Sciatic nerve (tissue), 2 donors: ENCODE data around the gene CD6. TPM values are rescaled to one million over a fixed set of nuclear protein-coding genes. Genes with fewer than 3 reads are reported as not detected.

ENCODE experiments used
- ATAC-seq: fragments of 200-7000 bp; cut with Tn5 transposase; one replicate; pipeline ENCODE4 v1.9.1; 2020; ENCODE audit warnings: mild to moderate bottlenecking, moderate library complexity
- DNase-seq: peaks from one replicate; pipeline ENCODE4 v3.0.0-alpha.2; 2020; ENCODE audit warnings: low spot score
- intact Hi-C: fragments of 100-400 bp; cut with DNase I; formaldehyde crosslinking; loops from one replicate; pipeline ENCODE4 v1.14.2; 2022
- total RNA-seq: library from RNA; stranded (reverse); fragmentation: NEBNext Ultra II Directional; extraction: Animal tissue kit (Norgen Biotek cat#: 25700); gene quantifications from one replicate; pipeline ENCODE4 v1.2.1, GENCODE V29; 2021
- donor health status: DM: no; HTN: no; CAD: no.
- donor health status: DM: no; HTN: no; CAD: no.

CD6 gene
- total RNA-seq, 1 donor from 2014 or later, result 2.5 TPM

GRCh38 chr11:60934790-60935605 lies 36.5 kb upstream of the CD6 start:
- no peak for DNase-seq
- no peak for ATAC-seq
- intact Hi-C loops, result no loop called here

GRCh38 chr11:60935676-60936442 lies 35.6 kb upstream of the CD6 start:
- intact Hi-C loops, result no loop called here
- ATAC-seq, result peak; percentile 13
- peak; percentile 42 for DNase-seq

GRCh38 chr11:60936467-60937143 lies 34.9 kb upstream of the CD6 start:
- DNase-seq, result peak; percentile 59

GRCh38 chr11:60937144-60937527 lies 34.3 kb upstream of the CD6 start:
- peak; percentile 35 for ATAC-seq
- DNase-seq, result no peak
- intact Hi-C loops, result no loop called here

More at GRCh38 chr11:60936467-60937143, 34.9 kb upstream of the CD6 start:
- intact Hi-C loops, result no loop called here
- peak; percentile 21 for ATAC-seq

GRCh38 chr11:60937811-60938210 lies 33.7 kb upstream of the CD6 start:
- DNase-seq (no peak), ATAC-seq (no peak)
- intact Hi-C loops, result no loop called here

- ATAC-seq (no peak), DNase-seq (peak; percentile 38)
- intact Hi-C loops, result no loop called here
Observed at GRCh38 chr11:60938500-60938899, 33.0 kb upstream of the CD6 start.

GRCh38 chr11:60939301-60939700 lies 32.2 kb upstream of the CD6 start:
- intact Hi-C loops, result no loop called here
- DNase-seq, result peak; percentile 42
- ATAC-seq, result no peak

GRCh38 chr11:60939855-60940254 lies 31.6 kb upstream of the CD6 start:
- no peak for ATAC-seq
- intact Hi-C loops, result no loop called here
- DNase-seq, result no peak

- no peak for DNase-seq
- intact Hi-C loops, result no loop called here
- ATAC-seq, result no peak
Observed at GRCh38 chr11:60941371-60942119, 29.9 kb upstream of the CD6 start.

GRCh38 chr11:60942219-60942618 lies 29.3 kb upstream of the CD6 start:
- intact Hi-C loops, result no loop called here
- DNase-seq (no peak), ATAC-seq (no peak)

- DNase-seq, result peak; percentile 45
- intact Hi-C loops, result no loop called here
Observed at GRCh38 chr11:60942970-60943565, 28.4 kb upstream of the CD6 start.

GRCh38 chr11:60944490-60945294 lies 26.8 kb upstream of the CD6 start:
- DNase-seq (no peak), ATAC-seq (no peak)
- intact Hi-C loops, result no loop called here

More at GRCh38 chr11:60942970-60943565, 28.4 kb upstream of the CD6 start:
- no peak for ATAC-seq

- DNase-seq (no peak), ATAC-seq (no peak)
- intact Hi-C loops, result no loop called here
Observed at GRCh38 chr11:60945295-60945667, 26.2 kb upstream of the CD6 start.

- ATAC-seq, result no peak
- DNase-seq, result peak; percentile 40
- intact Hi-C loops, result no loop called here
Observed at GRCh38 chr11:60946601-60947264, 24.7 kb upstream of the CD6 start.

- intact Hi-C loops, result no loop called here
- DNase-seq (peak; percentile 53), ATAC-seq (no peak)
Observed at GRCh38 chr11:60947700-60948099, 23.8 kb upstream of the CD6 start.

GRCh38 chr11:60948250-60948649 lies 23.2 kb upstream of the CD6 start:
- intact Hi-C loops, result no loop called here
- no peak for ATAC-seq
- DNase-seq, result no peak

- no peak for ATAC-seq
- peak; percentile 58 for DNase-seq
- intact Hi-C loops, result no loop called here
Observed at GRCh38 chr11:60950024-60950423, 21.5 kb upstream of the CD6 start.
